ENCODE measurements around the gene CCDC40.
"Not testable (repeated sequence)": the region's sequence is repeated elsewhere in the genome, so short reads cannot be mapped to it uniquely, and the experiment has no call there.

The CCDC40 gene

GRCh38 chr17:80035937-80036714 is at the start of gene CCDC40:
CCDC40 (plus strand) TSS chr17:80036642; CDS start chr17:80036663, 21 bp downstream.
- peak; percentile 62 for DNase-seq (ENCODE audit: low read depth)

- DNase-seq (ENCODE audit: low read depth), result no peak
Measured at GRCh38 chr17:79987187-79987934, 49.1 kb upstream of the CCDC40 start.

GRCh38 chr17:79987935-79988184 is 48.6 kb upstream of the CCDC40 start:
- DNase-seq (ENCODE audit: low read depth), result no peak

- DNase-seq (ENCODE audit: low read depth), result peak; percentile 73
Measured at GRCh38 chr17:79988185-79988971, 48.1 kb upstream of the CCDC40 start.

GRCh38 chr17:79989106-79989835 is 47.2 kb upstream of the CCDC40 start:
- no peak for DNase-seq (ENCODE audit: low read depth)

GRCh38 chr17:79990051-79990592 is 46.3 kb upstream of the CCDC40 start:
- DNase-seq (ENCODE audit: low read depth), result no peak

- no peak for DNase-seq (ENCODE audit: low read depth)
Measured at GRCh38 chr17:79990704-79991103, 45.7 kb upstream of the CCDC40 start.

- no peak for DNase-seq (ENCODE audit: low read depth)
Measured at GRCh38 chr17:79991140-79991923, 45.1 kb upstream of the CCDC40 start.

- DNase-seq (ENCODE audit: low read depth), result no peak
Measured at GRCh38 chr17:79991924-79992648, 44.4 kb upstream of the CCDC40 start.

GRCh38 chr17:79992649-79993389 is 43.6 kb upstream of the CCDC40 start:
- DNase-seq (ENCODE audit: low read depth), result no peak

GRCh38 chr17:79993390-79994227 is 42.8 kb upstream of the CCDC40 start:
- peak; percentile 79 for DNase-seq (ENCODE audit: low read depth)

- DNase-seq (ENCODE audit: low read depth), result not testable (repeated sequence)
Measured at GRCh38 chr17:79994228-79994569, 42.2 kb upstream of the CCDC40 start.

- DNase-seq (ENCODE audit: low read depth), result no peak
Measured at GRCh38 chr17:79994602-79995001, 41.8 kb upstream of the CCDC40 start.

GRCh38 chr17:79995696-79996095 is 40.7 kb upstream of the CCDC40 start:
- no peak for DNase-seq (ENCODE audit: low read depth)

GRCh38 chr17:79996291-79996690 is 40.2 kb upstream of the CCDC40 start:
- DNase-seq (ENCODE audit: low read depth), result no peak

- DNase-seq (ENCODE audit: low read depth), result no peak
Measured at GRCh38 chr17:79997011-79997660, 39.3 kb upstream of the CCDC40 start.

GRCh38 chr17:80000136-80000535 is 36.3 kb upstream of the CCDC40 start:
- no peak for DNase-seq (ENCODE audit: low read depth)

Data from stromal cell of bone marrow (primary cell).